HEK293 (cell line): ENCODE data around the gene SUPT5H.

Experiments used
- CTCF ChIA-PET: fragments of 350-600 bp; formaldehyde crosslinking; extraction: SDS; loops from one replicate; lab custom pipeline; 2021; ENCODE audit warnings: antibody characterized with exemption; lab: Yijun Ruan, JAX
- POLR2A ChIA-PET: fragments of 300-600 bp; formaldehyde crosslinking; extraction: SDS; loops from one replicate; lab custom pipeline; 2020; ENCODE audit warnings: antibody characterized with exemption, inconsistent platforms; lab: Yijun Ruan, JAX
- H3K27ac ChIP-seq: fragments of 200-500 bp; sonication (Bioruptor generic); 2 replicates; pipeline ENCODE4 v1.5.1; 2014; ENCODE audit warnings: low read depth, low read length, control low read depth, inconsistent platforms; ENCODE audit errors: extremely low read depth
- H3K36me3 ChIP-seq, 2 experiments: fragments of 200-500 bp in 1 of 2; sonication (Bioruptor generic) in 1 of 2; 1 replicate in 1 of 2; 2 replicates in 1 of 2; pipeline ENCODE4 v1.5.1; 2014 to 2017; ENCODE audit warnings: inconsistent platforms in 2 of 2, low read length in 2 of 2; ENCODE audit not compliant: control insufficient read depth in 2 of 2, insufficient read depth in 1 of 2
- H3K4me1 ChIP-seq: fragments of 200-500 bp; sonication (Bioruptor generic); 2 replicates; pipeline ENCODE4 v1.5.1; 2014; ENCODE audit warnings: mild to moderate bottlenecking, low read length, inconsistent platforms; ENCODE audit not compliant: control insufficient read depth, insufficient read depth
- H3K4me3 ChIP-seq: 2 replicates; pipeline ENCODE4 v1.5.1; 2011; ENCODE audit warnings: low read depth, mild to moderate bottlenecking, control low read depth, low read length, moderate library complexity
- H3K9me3 ChIP-seq: fragments of 200-500 bp; sonication (Bioruptor generic); 2 replicates; pipeline ENCODE4 v1.5.1; 2014; ENCODE audit warnings: low read depth, low read length, inconsistent platforms; ENCODE audit not compliant: control insufficient read depth, insufficient read depth
- HIC1 ChIP-seq: fragments of 450-650 bp; formaldehyde crosslinking; IDR thresholded peaks from 2 replicates; pipeline ENCODE4 v1.5.1; 2016; ENCODE audit warnings: missing biosample characterization, missing genetic modification characterization
- HOXC10 ChIP-seq: sonication (generic); formaldehyde crosslinking; IDR thresholded peaks from 2 replicates; pipeline ENCODE4 v1.8.1; 2023; ENCODE audit warnings: mild to moderate bottlenecking, missing genetic modification reagents
- SCRT1 ChIP-seq: fragments of 450-650 bp; formaldehyde crosslinking; IDR thresholded peaks from 2 replicates; pipeline ENCODE4 v1.5.1; 2016; ENCODE audit warnings: missing biosample characterization, missing genetic modification characterization, borderline replicate concordance
- ZNF155 ChIP-seq: fragments of 450-650 bp; formaldehyde crosslinking; IDR thresholded peaks from 2 replicates; pipeline ENCODE4 v1.5.1; 2016; ENCODE audit warnings: missing biosample characterization, missing genetic modification characterization
- ZNF449 ChIP-seq: fragments of 450-650 bp; formaldehyde crosslinking; IDR thresholded peaks from 2 replicates; pipeline ENCODE4 v1.5.1; 2017; ENCODE audit warnings: missing biosample characterization, mild to moderate bottlenecking, missing genetic modification characterization, moderate library complexity
- ZNF510 ChIP-seq: fragments of 450-650 bp; formaldehyde crosslinking; IDR thresholded peaks from 2 replicates; pipeline ENCODE4 v1.5.1; 2018; ENCODE audit warnings: mild to moderate bottlenecking, missing genetic modification characterization, missing biosample characterization; ENCODE audit not compliant: insufficient replicate concordance
- ZNF544 ChIP-seq: fragments of 450-650 bp; formaldehyde crosslinking; IDR thresholded peaks from 2 replicates; pipeline ENCODE4 v1.5.0; 2017; ENCODE audit warnings: missing biosample characterization, missing genetic modification characterization
- ZNF621 ChIP-seq: fragments of 450-650 bp; formaldehyde crosslinking; IDR thresholded peaks from 2 replicates; pipeline ENCODE4 v1.5.1; 2017; ENCODE audit warnings: missing biosample characterization, missing genetic modification characterization
- ZNF768 ChIP-seq: fragments of 450-650 bp; formaldehyde crosslinking; IDR thresholded peaks from 2 replicates; pipeline ENCODE4 v1.5.1; 2018; ENCODE audit warnings: missing biosample characterization, mild to moderate bottlenecking, missing genetic modification characterization
- ZNF791 ChIP-seq: fragments of 450-650 bp; formaldehyde crosslinking; IDR thresholded peaks from 2 replicates; pipeline ENCODE4 v1.5.1; 2016; ENCODE audit warnings: missing biosample characterization, missing genetic modification characterization
- TF ChIP-seq, protein P1 (sequence below): fragments of 450-650 bp; formaldehyde crosslinking; IDR thresholded peaks from 2 replicates; pipeline ENCODE4 v1.5.1; 2016; ENCODE audit warnings: missing biosample characterization, missing genetic modification characterization
- TF ChIP-seq, protein P2 (sequence below): fragments of 450-650 bp; formaldehyde crosslinking; IDR thresholded peaks from 2 replicates; pipeline ENCODE4 v1.5.1; 2016; ENCODE audit warnings: missing biosample characterization, missing genetic modification characterization
- TF ChIP-seq, protein P3 (sequence below): fragments of 450-650 bp; formaldehyde crosslinking; IDR thresholded peaks from 2 replicates; pipeline ENCODE4 v1.5.1; 2016; ENCODE audit warnings: missing biosample characterization, missing genetic modification characterization

SUPT5H gene

GRCh38 chr19:39403331-39404312 lies 41.8 kb upstream of the SUPT5H start (continued):
- TF ChIP-seq, protein P1, sequence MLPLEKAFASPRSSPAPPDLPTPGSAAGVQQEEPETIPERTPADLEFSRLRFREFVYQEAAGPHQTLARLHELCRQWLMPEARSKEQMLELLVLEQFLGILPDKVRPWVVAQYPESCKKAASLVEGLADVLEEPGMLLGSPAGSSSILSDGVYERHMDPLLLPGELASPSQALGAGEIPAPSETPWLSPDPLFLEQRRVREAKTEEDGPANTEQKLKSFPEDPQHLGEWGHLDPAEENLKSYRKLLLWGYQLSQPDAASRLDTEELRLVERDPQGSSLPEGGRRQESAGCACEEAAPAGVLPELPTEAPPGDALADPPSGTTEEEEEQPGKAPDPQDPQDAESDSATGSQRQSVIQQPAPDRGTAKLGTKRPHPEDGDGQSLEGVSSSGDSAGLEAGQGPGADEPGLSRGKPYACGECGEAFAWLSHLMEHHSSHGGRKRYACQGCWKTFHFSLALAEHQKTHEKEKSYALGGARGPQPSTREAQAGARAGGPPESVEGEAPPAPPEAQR (tag by site-specific recombination) = 0 out of 2 replicates have a peak, but pooled peaks have one; percentile 15
- no peak for TF ChIP-seq ZNF155 (tag by site-specific recombination)

GRCh38 chr19:39405261-39405957 lies 40.0 kb upstream of the SUPT5H start:
- Histone ChIP-seq H3K9me3 (no peaks in the 10 kb centered on the region), H3K4me3 (no peak overlapping the region), H3K36me3 (peaks cover 0 to 3% of the 10 kb centered on the region in 2 experiments; a peak in 1 of 3 replicates), H3K4me1 (peaks cover 53% of the 10 kb centered on the region), H3K27ac (no peak overlapping the region)
- CTCF ChIA-PET = interaction anchor here (0.6 to 4.6 kb wide), 3 partner anchors 7 to 78 kb away, joined by 7 to 41 read pairs (median 10); partner anchors contain the start of genes MED29 and PAF1
- POLR2A ChIA-PET = interaction anchor here (0.7 to 11.2 kb wide), 8 partner anchors 7 to 599 kb away, joined by 3 to 175 read pairs (median 5); partner anchors contain the start of genes MED29, PAF1 and RPS16
- TF ChIP-seq, protein P2, sequence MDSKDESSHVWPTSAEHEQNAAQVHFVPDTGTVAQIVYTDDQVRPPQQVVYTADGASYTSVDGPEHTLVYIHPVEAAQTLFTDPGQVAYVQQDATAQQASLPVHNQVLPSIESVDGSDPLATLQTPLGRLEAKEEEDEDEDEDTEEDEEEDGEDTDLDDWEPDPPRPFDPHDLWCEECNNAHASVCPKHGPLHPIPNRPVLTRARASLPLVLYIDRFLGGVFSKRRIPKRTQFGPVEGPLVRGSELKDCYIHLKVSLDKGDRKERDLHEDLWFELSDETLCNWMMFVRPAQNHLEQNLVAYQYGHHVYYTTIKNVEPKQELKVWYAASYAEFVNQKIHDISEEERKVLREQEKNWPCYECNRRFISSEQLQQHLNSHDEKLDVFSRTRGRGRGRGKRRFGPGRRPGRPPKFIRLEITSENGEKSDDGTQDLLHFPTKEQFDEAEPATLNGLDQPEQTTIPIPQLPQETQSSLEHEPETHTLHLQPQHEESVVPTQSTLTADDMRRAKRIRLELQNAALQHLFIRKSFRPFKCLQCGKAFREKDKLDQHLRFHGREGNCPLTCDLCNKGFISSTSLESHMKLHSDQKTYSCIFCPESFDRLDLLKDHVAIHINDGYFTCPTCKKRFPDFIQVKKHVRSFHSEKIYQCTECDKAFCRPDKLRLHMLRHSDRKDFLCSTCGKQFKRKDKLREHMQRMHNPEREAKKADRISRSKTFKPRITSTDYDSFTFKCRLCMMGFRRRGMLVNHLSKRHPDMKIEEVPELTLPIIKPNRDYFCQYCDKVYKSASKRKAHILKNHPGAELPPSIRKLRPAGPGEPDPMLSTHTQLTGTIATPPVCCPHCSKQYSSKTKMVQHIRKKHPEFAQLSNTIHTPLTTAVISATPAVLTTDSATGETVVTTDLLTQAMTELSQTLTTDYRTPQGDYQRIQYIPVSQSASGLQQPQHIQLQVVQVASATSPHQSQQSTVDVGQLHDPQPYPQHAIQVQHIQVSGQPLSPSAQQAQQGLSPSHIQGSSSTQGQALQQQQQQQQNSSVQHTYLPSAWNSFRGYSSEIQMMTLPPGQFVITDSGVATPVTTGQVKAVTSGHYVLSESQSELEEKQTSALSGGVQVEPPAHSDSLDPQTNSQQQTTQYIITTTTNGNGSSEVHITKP (tag by site-specific recombination) = no peak
- no peak for TF ChIP-seq ZNF544 (tag by site-specific recombination)
- no peak for TF ChIP-seq HOXC10 (CRISPR knock-in tag)
- TF ChIP-seq ZNF449 = no peak
- TF ChIP-seq HIC1 (tag by site-specific recombination) = no peak; the same call in 1 of the 2 replicates
- no peak for TF ChIP-seq ZNF510
- no peak for TF ChIP-seq SCRT1 (tag by site-specific recombination)
- TF ChIP-seq, protein P3, sequence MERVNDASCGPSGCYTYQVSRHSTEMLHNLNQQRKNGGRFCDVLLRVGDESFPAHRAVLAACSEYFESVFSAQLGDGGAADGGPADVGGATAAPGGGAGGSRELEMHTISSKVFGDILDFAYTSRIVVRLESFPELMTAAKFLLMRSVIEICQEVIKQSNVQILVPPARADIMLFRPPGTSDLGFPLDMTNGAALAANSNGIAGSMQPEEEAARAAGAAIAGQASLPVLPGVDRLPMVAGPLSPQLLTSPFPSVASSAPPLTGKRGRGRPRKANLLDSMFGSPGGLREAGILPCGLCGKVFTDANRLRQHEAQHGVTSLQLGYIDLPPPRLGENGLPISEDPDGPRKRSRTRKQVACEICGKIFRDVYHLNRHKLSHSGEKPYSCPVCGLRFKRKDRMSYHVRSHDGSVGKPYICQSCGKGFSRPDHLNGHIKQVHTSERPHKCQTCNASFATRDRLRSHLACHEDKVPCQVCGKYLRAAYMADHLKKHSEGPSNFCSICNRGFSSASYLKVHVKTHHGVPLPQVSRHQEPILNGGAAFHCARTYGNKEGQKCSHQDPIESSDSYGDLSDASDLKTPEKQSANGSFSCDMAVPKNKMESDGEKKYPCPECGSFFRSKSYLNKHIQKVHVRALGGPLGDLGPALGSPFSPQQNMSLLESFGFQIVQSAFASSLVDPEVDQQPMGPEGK (tag by site-specific recombination) = no peak
- no peak for TF ChIP-seq ZNF621 (tag by site-specific recombination)
- TF ChIP-seq ZNF791 (tag by site-specific recombination) = no peak
- no peak for TF ChIP-seq ZNF768 (tag by site-specific recombination)
